BE2C (cell line): ENCODE results near the gene MAPKAPK2.

Experiments used
- DNase-seq: peaks from one replicate; pipeline ENCODE4 v3.0.0-alpha.2; 2020
- H3K27me3 ChIP-seq: fragments of 250-450 bp; sonication (Bioruptor Pico); 2 replicates; pipeline ENCODE4 v1.5.1; 2020; ENCODE audit warnings: mild to moderate bottlenecking
- H3K36me3 ChIP-seq: fragments of 250-450 bp; sonication (Bioruptor Pico); 2 replicates; pipeline ENCODE4 v1.5.1; 2020; ENCODE audit warnings: mild to moderate bottlenecking
- H3K4me1 ChIP-seq: fragments of 250-450 bp; sonication (Bioruptor Pico); 2 replicates; pipeline ENCODE4 v1.5.1; 2020
- H3K4me3 ChIP-seq: 2 replicates; pipeline ENCODE4 v1.5.1; 2011; ENCODE audit warnings: low read depth, low read length
- H3K9me3 ChIP-seq: fragments of 250-450 bp; sonication (Bioruptor Pico); 2 replicates; pipeline ENCODE4 v1.5.1; 2020
- TF ChIP-seq, protein P1 (sequence below): IDR thresholded peaks from 2 replicates; pipeline ENCODE4 v1.5.1; 2012; ENCODE audit warnings: mild to moderate bottlenecking, low read depth, low read length

MAPKAPK2 gene

DNA sequence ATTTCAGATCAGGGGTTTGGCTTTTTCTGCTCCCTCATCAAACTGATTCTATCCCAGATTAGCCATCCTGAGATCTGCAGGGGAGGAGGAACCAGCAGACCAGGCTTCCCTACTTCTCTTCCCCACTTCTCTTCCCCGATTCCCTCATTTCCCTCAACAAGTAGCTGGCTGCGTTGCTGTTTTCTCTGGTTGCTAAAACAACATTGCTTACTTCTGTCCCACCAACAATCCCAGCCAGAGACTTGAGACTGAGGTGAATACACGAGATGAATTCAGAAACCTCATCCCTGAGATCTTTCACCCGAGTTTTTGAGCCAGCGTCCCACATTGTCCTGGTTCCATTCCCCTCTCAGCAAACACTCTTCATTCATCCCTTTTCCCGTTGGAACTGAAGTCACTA is 27.0 kb upstream of the MAPKAPK2 start:
- no peaks in the 10 kb centered on the region for H3K9me3 ChIP-seq
- no peak for DNase-seq
- H3K27me3 ChIP-seq: 0 out of 2 replicates have a peak, but pooled peaks cover 2% of the 10 kb centered on the region
- H3K36me3 ChIP-seq: no peaks in the 10 kb centered on the region
- no peak overlapping the region for H3K4me3 ChIP-seq
- TF ChIP-seq, protein P1, sequence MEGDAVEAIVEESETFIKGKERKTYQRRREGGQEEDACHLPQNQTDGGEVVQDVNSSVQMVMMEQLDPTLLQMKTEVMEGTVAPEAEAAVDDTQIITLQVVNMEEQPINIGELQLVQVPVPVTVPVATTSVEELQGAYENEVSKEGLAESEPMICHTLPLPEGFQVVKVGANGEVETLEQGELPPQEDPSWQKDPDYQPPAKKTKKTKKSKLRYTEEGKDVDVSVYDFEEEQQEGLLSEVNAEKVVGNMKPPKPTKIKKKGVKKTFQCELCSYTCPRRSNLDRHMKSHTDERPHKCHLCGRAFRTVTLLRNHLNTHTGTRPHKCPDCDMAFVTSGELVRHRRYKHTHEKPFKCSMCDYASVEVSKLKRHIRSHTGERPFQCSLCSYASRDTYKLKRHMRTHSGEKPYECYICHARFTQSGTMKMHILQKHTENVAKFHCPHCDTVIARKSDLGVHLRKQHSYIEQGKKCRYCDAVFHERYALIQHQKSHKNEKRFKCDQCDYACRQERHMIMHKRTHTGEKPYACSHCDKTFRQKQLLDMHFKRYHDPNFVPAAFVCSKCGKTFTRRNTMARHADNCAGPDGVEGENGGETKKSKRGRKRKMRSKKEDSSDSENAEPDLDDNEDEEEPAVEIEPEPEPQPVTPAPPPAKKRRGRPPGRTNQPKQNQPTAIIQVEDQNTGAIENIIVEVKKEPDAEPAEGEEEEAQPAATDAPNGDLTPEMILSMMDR: no peak
- peaks cover 12% of the 10 kb centered on the region for H3K4me1 ChIP-seq

DNA sequence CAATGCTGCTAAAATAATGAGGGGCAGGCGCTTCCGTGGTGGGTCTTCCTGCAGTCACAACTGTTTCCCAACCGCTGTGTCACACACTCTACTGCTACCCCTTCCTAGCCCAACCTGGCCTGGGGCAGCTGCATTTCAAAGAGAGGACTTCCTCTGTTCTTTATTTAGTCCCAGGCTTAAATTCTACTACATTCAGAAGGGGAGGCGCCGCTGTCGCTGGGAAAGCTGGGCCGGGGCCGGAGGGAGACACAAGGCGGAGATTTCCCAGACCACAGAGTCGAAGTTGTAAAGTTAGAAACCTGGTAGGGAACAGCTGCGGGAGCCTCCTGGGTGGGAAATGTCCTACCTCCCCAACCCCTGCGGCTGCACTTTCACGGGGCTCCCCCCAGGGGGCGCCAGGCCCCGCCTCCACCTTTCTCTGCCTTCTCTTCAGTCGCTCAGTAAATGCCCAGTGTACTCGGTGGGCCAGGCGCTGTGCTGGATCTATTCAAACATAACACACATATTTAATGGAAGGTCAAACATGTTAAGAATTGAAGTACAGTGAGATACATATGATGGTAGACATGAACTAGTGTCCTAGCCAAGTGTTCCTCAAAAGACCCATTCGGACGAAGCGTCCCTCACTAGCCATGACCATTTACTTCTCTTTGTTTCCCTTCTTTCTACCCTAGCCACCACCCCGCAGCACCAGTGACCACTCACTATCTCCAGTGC is 26.3 kb upstream of the MAPKAPK2 start:
- DNase-seq: peak; percentile 28

DNA sequence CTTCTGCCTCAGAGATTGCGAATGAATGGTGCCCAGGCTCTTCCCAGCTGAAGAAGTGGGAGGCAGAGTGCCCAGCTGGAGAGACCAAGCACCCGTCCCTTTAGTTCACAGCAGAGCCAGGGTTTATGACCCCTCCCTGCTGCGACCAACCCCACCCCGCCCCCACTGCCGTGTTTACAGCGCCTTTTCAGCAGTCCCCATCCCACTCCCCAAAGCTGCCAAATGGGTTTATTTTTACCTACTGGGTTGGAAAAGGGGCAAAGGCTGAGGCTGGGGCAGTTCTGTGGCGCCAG is 25.8 kb upstream of the MAPKAPK2 start:
- Histone ChIP-seq H3K36me3 (no peaks in the 10 kb centered on the region), H3K4me1 (peaks cover 12% of the 10 kb centered on the region), H3K27me3 (0 out of 2 replicates have a peak, but pooled peaks cover 3% of the 10 kb centered on the region), H3K9me3 (no peaks in the 10 kb centered on the region), H3K4me3 (no peak overlapping the region)
- TF ChIP-seq, protein P1: no peak
- DNase-seq: no peak

More for the DNA sequence above, 26.3 kb upstream of the MAPKAPK2 start:
- H3K27me3 ChIP-seq: 0 out of 2 replicates have a peak, but pooled peaks cover 3% of the 10 kb centered on the region
- TF ChIP-seq, protein P1: peak; percentile 69
- no peak overlapping the region for H3K4me3 ChIP-seq
- H3K36me3 ChIP-seq: no peaks in the 10 kb centered on the region
- H3K4me1 ChIP-seq: peaks cover 12% of the 10 kb centered on the region
- H3K9me3 ChIP-seq: no peaks in the 10 kb centered on the region

DNA sequence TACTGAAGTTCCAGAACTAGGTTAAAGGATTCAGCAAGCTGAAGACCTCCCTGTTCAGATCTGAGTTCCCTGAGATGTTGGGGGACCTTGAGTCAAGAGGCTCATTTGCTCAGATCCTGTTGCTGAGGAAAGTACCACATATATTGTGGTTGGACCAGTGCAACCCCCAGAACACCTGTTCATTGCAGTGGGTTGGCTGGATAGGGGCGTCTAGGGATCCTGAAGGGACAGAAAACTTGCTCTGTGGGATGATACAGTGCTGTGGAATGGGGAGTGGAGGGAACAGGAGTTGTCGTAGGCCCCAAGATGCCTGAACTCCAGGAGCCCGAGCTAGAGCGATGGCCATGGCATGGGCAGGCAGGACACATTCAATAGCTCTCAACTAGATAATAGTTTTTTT is 24.6 kb upstream of the MAPKAPK2 start:
- DNase-seq: no peak
- Histone ChIP-seq H3K4me3 (no peak overlapping the region), H3K9me3 (no peaks in the 10 kb centered on the region), H3K36me3 (no peaks in the 10 kb centered on the region), H3K4me1 (peaks cover 5% of the 10 kb centered on the region; the same call in 1 of the 2 replicates), H3K27me3 (0 out of 2 replicates have a peak, but pooled peaks cover 3% of the 10 kb centered on the region)
- TF ChIP-seq, protein P1: no peak

DNA sequence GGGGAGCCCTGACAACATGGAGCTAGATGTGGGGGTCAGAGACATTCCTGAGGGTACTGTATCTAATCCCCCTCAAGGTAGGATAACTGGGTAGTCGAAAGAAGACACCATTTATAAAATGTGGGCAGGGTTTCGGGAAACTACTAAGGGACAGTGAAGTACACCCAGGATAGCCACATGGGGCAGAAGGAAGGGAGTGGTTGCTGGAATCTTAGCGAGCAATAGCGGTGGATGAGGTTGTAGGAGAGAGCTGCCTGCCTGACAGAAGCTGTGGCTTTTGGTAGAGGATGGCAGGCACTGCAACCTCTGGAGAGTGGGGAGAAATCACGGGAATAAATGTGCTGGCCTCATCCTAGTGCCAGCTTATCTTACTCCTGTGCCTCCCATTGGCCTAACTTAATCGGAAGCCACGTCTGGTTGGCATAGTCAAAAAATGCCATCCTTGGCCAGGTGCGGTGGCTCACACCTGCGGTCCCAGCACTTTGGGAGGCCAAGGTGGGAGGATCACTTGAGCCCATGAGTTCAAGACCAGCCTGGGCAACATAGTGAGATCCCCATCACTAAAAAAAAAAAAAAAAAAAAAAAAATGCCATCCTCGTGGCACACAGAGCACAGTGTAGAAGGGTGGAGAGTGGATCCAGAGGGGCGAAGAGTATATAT is 23.4 kb upstream of the MAPKAPK2 start:
- 0 out of 2 replicates have a peak, but pooled peaks cover 3% of the 10 kb centered on the region for H3K27me3 ChIP-seq
- no peaks in the 10 kb centered on the region for H3K36me3 ChIP-seq
- TF ChIP-seq, protein P1: no peak
- DNase-seq: no peak
- no peaks in the 10 kb centered on the region for H3K9me3 ChIP-seq
- no peak overlapping the region for H3K4me3 ChIP-seq
- no peaks in the 10 kb centered on the region for H3K4me1 ChIP-seq
